Astrocyte of the spinal cord (primary cell): ENCODE results near the gene MACROD2.

ENCODE experiments used
- DNase-seq: peaks from one replicate; pipeline ENCODE4 v3.0.0; 2011; ENCODE audit warnings: low read depth, low spot score
- H3K4me3 ChIP-seq: 2 replicates; pipeline ENCODE4 v1.5.1; 2011; ENCODE audit warnings: low read depth, mild to moderate bottlenecking, low read length, moderate library complexity
- in situ Hi-C: cut with HindIII; loops from 2 replicates; pipeline ENCODE4 v1.10.0; 2017; ENCODE audit warnings: low sequenced_read_pairs
- TF ChIP-seq, protein P1 (sequence below): IDR thresholded peaks from 2 replicates; pipeline ENCODE4 v1.5.1; 2012; ENCODE audit warnings: low read depth, mild to moderate bottlenecking, low read length, inconsistent platforms

MACROD2 gene

DNA sequence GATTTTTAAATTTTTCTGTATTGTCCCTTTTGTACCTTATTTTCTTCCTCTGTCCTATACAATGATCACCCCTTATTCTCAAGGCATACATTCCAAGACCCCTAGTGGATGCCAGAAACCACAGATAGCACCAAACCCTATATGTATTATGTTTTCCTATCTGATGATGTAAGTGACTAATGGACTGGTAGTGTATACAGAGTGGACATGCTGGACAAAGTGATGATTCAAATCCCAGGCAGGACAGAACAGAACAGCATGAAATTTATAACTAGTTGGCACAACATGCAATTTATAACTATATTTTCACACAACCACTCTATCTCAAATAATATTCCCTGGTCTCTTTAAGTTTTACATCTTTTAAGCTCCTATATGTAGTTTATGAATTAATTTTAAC lies 547.7 kb downstream of the MACROD2 start:
- in situ Hi-C loops, result no loop called here
- TF ChIP-seq, protein P1, sequence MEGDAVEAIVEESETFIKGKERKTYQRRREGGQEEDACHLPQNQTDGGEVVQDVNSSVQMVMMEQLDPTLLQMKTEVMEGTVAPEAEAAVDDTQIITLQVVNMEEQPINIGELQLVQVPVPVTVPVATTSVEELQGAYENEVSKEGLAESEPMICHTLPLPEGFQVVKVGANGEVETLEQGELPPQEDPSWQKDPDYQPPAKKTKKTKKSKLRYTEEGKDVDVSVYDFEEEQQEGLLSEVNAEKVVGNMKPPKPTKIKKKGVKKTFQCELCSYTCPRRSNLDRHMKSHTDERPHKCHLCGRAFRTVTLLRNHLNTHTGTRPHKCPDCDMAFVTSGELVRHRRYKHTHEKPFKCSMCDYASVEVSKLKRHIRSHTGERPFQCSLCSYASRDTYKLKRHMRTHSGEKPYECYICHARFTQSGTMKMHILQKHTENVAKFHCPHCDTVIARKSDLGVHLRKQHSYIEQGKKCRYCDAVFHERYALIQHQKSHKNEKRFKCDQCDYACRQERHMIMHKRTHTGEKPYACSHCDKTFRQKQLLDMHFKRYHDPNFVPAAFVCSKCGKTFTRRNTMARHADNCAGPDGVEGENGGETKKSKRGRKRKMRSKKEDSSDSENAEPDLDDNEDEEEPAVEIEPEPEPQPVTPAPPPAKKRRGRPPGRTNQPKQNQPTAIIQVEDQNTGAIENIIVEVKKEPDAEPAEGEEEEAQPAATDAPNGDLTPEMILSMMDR, result no peak
- DNase-seq, result no peak
- H3K4me3 ChIP-seq, result no peak overlapping the region

DNA sequence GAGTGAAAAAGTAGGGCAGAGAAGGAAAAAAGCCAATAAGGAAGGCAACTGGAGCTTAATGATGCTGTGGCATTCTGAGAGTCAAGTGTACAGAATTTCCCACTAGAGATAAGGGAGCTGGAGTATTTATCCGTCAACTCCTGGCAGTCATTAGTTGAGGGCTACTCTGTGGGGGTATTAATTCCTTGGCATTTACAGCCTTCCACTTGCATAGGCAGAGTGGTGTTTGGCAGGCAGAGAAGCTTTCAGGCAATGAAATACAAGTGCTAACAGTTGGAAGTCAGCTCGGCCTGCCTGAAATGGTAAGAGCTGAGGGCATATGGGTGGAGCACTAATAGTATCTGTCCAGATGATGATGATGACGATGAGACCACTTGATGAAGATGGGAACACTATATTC lies 549.4 kb downstream of the MACROD2 start:
- no peak for DNase-seq
- H3K4me3 ChIP-seq, result no peak overlapping the region
- in situ Hi-C loops, result no loop called here
- TF ChIP-seq, protein P1, result no peak

DNA sequence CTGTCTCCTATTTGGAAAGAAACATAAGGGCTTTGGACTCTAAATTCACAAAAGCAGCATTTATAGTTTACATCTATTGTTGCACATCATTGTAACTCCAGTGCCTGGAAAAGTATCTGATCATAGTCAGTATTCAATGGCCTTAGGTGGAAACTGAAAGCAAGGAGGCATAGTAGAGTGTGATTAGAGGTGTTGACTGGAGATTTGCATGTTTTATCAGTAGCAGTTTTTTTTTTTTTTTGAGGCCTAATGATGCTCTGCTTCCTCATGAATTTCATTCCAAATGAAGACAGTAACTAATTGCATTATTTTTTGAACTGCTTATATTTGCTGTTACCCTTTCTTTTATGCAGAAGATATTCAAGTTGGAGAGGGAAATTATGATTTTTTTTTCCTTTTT lies 555.3 kb downstream of the MACROD2 start:
- TF ChIP-seq, protein P1, result no peak
- DNase-seq, result no peak
- no peak overlapping the region for H3K4me3 ChIP-seq
- in situ Hi-C loops, result no loop called here

DNA sequence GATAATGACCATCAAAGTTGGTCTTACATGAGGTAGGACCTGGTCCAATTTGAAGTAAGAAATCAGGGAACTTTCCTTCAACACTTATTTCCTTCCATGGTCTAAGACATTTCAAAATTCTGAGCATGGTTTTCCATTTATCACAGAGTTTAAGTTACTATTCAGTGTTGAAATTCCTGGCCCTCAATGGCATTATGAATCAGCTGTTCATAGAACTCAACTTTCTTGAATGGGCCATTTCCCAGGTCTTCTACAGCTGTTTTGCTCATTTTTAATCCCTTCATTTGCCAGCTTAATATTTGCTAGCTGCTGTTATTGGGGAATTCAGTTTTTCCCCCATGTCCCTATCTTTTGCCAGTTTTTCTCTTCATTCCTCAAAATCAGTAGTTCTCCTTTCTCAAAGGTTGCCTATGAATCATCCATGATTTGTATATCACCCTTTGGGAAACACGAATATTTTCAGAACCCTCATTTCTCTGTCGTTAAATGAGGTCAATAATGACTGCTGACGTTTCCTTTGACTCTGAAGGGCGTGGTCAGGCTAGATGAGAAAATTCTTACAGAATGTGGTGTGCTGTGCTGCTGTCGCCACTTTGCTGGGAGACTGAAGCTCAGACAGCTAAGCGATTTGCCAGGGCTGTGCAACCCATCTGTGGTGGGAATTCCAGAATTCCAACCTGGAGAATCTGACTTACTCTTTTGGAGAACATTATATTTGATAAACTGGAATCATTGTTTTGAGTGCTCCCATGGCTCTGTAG lies 558.6 kb downstream of the MACROD2 start:
- TF ChIP-seq, protein P1, result no peak
- peak; percentile 2 for DNase-seq
- in situ Hi-C loops, result no loop called here

DNA sequence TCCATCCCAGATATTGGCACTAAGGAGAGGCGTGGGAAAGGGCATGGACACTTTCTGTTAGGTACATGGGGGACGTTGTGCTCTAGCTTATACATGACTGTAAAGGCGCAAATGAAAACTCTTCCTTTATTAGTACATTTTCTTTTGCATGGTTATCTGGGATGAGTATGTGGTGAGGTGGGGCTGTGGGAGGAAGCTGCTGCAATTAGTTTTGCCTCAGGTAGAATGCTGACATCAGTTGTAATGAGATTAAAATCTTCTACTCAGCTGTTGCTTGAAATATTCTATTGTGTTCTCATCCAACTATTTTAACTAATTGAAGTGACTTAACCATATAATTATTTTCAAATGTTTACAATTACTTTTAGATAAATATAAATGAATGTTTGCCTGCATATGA lies 560.4 kb downstream of the MACROD2 start:
- no peak for DNase-seq
- in situ Hi-C loops, result no loop called here
- no peak overlapping the region for H3K4me3 ChIP-seq
- TF ChIP-seq, protein P1, result no peak

More for the DNA sequence above, 558.6 kb downstream of the MACROD2 start:
- H3K4me3 ChIP-seq, result no peak overlapping the region

DNA sequence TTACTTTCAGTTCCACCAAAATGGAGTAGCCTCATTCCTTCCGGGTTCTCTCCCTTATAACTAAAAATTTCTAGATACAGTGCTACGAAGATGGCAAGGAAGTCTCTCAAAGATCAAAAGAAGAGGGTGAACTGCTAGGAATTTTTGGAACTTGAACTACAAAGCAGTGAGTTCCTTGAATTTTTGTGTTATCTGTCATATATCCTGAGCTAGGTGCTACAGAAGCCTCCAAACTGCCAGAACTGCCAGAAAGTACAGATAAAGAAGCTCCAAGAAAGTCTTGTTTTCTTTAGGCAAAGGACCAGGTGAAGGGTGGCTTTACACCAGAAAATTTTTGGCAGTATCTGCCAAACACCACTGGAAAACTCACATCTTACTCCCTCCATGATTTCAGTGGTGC lies 560.9 kb downstream of the MACROD2 start:
- TF ChIP-seq, protein P1, result no peak
- in situ Hi-C loops, result no loop called here
- H3K4me3 ChIP-seq, result no peak overlapping the region
- no peak for DNase-seq
